Measurements from ENCODE around the gene GBP6.
"Not testable (repeated sequence)": the region's sequence is repeated elsewhere in the genome, so short reads cannot be mapped to it uniquely, and the experiment has no call there.

The GBP6 gene, protein sequence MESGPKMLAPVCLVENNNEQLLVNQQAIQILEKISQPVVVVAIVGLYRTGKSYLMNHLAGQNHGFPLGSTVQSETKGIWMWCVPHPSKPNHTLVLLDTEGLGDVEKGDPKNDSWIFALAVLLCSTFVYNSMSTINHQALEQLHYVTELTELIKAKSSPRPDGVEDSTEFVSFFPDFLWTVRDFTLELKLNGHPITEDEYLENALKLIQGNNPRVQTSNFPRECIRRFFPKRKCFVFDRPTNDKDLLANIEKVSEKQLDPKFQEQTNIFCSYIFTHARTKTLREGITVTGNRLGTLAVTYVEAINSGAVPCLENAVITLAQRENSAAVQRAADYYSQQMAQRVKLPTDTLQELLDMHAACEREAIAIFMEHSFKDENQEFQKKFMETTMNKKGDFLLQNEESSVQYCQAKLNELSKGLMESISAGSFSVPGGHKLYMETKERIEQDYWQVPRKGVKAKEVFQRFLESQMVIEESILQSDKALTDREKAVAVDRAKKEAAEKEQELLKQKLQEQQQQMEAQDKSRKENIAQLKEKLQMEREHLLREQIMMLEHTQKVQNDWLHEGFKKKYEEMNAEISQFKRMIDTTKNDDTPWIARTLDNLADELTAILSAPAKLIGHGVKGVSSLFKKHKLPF

DNA sequence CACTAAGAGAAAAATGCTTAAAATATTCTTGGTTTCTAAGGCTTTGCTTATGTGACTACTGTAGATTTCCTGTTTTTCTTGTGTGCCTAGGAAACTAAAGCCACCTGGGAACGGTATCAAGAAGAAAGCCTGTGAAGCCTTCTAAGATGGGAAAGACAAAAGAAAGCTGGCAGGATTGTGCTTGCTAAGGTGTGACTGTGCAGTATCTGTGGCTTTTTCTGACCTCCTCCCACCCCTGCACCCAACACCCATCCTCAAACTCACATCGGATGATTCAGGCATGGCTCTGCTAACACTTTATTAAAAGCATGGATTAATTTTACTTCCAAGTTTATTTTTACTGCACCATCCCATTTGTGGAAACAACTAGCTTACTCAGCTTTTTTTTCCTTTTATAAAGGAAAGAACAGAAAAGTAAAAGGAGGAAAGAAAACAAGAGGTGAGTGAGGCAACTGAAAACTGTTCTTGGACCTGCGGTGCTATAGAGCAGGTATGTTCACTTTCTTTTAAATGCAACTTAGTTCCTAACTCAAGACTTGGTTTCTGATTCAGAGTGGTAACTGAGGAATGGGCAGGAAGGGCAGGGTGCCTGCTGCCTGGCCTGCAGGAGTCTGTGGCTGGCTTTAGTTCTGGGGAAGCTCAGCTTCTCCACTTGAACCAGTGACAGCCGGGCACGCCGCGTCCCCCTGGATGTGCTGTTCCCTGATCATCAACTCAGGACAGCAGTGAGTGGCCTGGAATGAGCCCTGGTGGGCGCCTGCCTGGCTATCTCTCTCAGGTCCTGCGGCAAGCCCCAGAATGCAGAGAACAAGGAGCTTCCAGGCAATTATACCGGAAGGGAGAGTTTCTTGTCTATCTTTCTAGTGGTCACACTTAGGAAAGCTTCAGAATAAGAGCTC, at the start of gene GBP6:
GBP6 (plus strand) TSS at position 422 of the 899 bp plus-strand sequence. CDS start 4,493 bp downstream, outside the sequence.
- Mint-ChIP-seq H3K36me3 (ENCODE audit: low read depth) (no peaks in the 10 kb centered on the region), H3K4me3 (peak within 1 kb of the TSS; percentile 39), H3K27ac (peak within 1 kb of the TSS; percentile 58), H3K9me3 (no peaks in the 10 kb centered on the region), H3K27me3 (peaks cover 7% of the 10 kb centered on the region), H3K4me1 (ENCODE audit: low read depth) (peaks cover 15% of the 10 kb centered on the region)

DNA sequence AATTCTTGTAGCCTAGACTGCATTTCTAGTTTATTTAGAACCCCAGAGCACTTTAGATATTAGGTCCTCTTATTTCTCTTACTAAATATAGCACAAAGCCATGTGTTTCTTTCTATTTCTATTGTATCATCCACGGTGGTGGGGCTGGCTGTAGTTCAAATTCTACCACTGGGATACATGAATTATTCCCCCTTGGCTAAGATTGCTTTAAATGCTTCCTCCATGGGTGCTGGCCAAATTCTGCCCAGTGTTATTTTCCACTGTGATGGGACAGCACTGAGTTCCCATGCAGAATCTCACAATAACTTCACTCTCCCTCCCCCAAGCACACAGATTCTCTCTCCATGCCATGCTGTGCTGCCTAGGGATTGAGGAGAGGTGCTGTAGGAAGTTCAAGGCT, 41.5 kb upstream of the GBP6 start:
- Mint-ChIP-seq H3K36me3 (ENCODE audit: low read depth) (no peaks in the 10 kb centered on the region), H3K27me3 (no peaks in the 10 kb centered on the region), H3K4me3 (no peak overlapping the region), H3K9me3 (peaks cover 39% of the 10 kb centered on the region), H3K4me1 (ENCODE audit: low read depth) (no peaks in the 10 kb centered on the region), H3K27ac (no peak overlapping the region)

DNA sequence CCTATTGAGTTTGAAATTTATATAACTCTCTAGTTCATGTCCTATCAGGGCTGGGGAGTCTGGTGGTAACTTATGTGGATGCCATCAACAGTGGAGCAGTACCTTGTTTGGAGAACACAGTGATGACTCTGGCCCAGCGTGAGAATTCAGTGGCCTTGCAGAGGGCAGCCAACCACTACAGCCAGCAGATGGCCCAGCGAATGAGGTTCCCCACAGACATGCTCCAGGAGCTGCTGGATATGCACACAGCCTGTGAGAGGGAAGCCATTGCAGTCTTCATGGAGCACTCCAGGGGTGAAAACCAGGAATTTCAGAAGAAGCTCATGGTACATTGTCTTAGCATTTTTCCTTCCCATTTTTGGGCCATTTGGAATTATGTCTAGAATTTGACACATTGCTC, 32.0 kb upstream of the GBP6 start:
- Mint-ChIP-seq H3K4me3 (no peak overlapping the region), H3K9me3 (peaks cover 15% of the 10 kb centered on the region), H3K36me3 (ENCODE audit: low read depth) (no peaks in the 10 kb centered on the region), H3K27ac (no peak overlapping the region), H3K4me1 (ENCODE audit: low read depth) (no peaks in the 10 kb centered on the region), H3K27me3 (no peaks in the 10 kb centered on the region)

DNA sequence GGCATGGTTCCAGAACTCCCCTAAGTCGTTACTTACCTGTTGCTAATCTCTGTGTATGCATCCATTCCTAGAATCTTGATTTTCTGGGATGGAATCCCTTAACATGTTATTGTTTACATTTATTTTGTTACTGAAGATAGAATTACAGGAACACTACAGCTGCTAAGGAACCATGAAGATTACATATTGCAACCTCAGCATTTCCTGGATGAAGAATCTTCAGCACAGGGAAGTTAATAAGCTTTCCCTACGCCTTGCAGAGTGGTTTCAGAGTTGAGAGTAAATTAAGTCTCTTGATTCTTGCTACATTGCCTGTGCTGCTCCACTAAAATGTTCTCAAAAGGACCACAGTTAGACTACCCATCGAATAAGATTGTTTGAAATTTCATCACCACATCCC, 31.4 kb upstream of the GBP6 start:
- no peak overlapping the region for H3K27ac Mint-ChIP-seq
- H3K4me1 Mint-ChIP-seq (ENCODE audit: low read depth), result no peaks in the 10 kb centered on the region
- H3K4me3 Mint-ChIP-seq, result no peak overlapping the region
- H3K36me3 Mint-ChIP-seq (ENCODE audit: low read depth), result no peaks in the 10 kb centered on the region
- H3K27me3 Mint-ChIP-seq, result no peaks in the 10 kb centered on the region
- peaks cover 15% of the 10 kb centered on the region for H3K9me3 Mint-ChIP-seq

DNA sequence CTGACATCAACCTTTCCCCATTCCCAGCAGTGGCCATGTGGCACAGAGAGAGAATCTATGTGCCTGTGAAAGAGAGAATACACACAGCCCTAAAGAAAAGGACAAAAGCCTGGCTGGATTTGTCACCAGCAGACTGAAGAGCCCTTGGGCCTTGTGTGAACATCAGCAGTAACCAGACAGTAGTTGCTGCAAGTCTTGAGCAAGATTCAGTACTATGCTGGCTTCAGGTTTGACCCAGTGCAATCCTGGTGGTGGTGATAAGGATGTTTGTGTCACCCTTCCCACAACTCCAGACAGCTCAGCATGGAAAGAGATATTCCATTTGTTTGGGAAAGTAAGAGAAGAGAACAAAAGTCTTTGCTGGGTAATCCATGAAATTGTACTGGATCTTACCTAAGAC, 28.4 kb upstream of the GBP6 start:
- Mint-ChIP-seq H3K4me3 (no peak overlapping the region), H3K9me3 (peaks cover 11% of the 10 kb centered on the region), H3K27ac (no peak overlapping the region), H3K36me3 (ENCODE audit: low read depth) (no peaks in the 10 kb centered on the region), H3K4me1 (ENCODE audit: low read depth) (no peaks in the 10 kb centered on the region), H3K27me3 (no peaks in the 10 kb centered on the region)

DNA sequence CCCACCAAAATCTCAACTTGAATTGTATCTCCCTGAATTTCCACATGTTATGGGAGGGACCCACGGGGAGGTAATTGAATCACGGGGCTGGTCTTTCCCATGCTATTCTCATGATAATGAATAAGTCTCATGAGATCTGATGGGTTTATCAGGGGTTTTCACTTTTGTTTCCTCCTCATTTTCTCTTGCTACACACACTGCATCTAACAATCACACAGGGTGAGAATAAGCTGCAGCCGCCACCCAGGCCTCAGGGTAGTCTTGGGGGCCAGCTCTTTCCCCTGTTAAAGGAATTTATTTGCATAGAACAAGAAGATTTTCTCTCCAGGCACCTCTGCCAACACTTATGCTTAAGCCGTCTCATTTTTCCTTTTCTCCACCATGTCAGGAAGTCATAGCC, 26.0 kb upstream of the GBP6 start:
- Mint-ChIP-seq H3K4me3 (no peak overlapping the region), H3K36me3 (ENCODE audit: low read depth) (no peaks in the 10 kb centered on the region), H3K27ac (no peak overlapping the region), H3K4me1 (ENCODE audit: low read depth) (no peaks in the 10 kb centered on the region), H3K27me3 (no peaks in the 10 kb centered on the region), H3K9me3 (peaks cover 11% of the 10 kb centered on the region)

DNA sequence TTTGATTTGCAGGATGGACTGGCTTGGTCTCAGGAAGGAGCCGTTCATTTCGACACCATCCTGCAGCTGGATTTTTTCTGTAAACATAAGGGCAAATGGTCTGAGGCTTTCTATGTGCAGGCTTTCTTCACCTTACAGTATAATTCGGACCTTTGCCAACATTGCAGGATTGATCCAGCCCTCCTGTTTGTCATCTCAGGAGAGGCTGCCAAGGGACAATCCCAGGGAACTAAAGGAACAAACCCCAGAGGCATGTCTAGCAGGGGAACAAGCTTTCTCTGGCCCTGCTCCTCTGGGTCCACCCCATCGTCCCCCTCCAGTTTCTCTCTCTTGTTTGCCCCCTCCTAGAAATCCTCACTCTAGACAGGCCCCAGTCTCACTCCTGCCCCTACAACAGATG, 24.8 kb upstream of the GBP6 start:
- no peak overlapping the region for H3K27ac Mint-ChIP-seq
- H3K4me3 Mint-ChIP-seq, result no peak overlapping the region
- no peaks in the 10 kb centered on the region for H3K27me3 Mint-ChIP-seq
- H3K4me1 Mint-ChIP-seq (ENCODE audit: low read depth), result no peaks in the 10 kb centered on the region
- no peaks in the 10 kb centered on the region for H3K36me3 Mint-ChIP-seq (ENCODE audit: low read depth)
- peaks cover 11% of the 10 kb centered on the region for H3K9me3 Mint-ChIP-seq

DNA sequence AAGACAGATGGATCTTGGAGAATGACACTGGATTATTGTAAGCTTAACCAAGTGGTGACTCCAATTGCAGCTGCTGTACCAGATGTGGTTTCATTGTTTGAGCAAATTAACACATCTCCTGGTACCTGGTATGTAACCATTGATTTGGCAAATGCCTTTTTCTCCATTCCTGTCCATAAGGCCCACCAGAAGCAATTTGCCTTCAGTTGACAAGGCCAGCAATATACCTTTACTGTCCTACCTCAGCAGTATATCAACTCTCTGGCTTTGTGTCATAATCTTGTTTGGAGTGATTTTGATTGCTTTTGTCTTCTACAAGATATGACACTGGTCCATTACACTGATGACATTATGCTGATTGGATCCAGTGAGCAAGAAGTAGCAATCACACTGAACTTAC, 18.4 kb upstream of the GBP6 start:
- H3K4me1 Mint-ChIP-seq (ENCODE audit: low read depth); H3K4me3 Mint-ChIP-seq; H3K27me3 Mint-ChIP-seq; H3K36me3 Mint-ChIP-seq (ENCODE audit: low read depth); H3K27ac Mint-ChIP-seq; H3K9me3 Mint-ChIP-seq: not testable (repeated sequence)

DNA sequence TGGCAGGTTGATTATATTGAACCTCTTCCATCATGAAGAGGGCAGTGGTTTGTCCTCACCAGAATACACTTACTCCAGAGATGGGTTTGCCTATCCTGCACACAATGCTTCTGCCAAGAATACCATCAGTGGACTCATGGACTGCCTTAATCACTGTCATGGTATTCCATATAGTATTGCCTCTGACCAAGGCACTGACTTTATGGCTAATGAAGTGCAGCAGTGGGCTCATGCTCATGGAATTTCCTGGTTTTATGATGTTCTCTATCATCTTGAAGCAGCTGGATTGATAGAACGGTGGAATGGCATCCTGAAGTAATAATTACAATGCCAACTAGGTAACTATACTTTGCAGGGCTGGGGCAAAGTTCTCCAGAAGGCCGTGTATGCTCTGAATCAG, 16.6 kb upstream of the GBP6 start:
- Mint-ChIP-seq H3K4me1 (ENCODE audit: low read depth) (peaks cover 14% of the 10 kb centered on the region), H3K9me3 (no peaks in the 10 kb centered on the region), H3K36me3 (ENCODE audit: low read depth) (no peaks in the 10 kb centered on the region), H3K27ac (no peak overlapping the region), H3K27me3 (no peaks in the 10 kb centered on the region), H3K4me3 (no peak overlapping the region)

DNA sequence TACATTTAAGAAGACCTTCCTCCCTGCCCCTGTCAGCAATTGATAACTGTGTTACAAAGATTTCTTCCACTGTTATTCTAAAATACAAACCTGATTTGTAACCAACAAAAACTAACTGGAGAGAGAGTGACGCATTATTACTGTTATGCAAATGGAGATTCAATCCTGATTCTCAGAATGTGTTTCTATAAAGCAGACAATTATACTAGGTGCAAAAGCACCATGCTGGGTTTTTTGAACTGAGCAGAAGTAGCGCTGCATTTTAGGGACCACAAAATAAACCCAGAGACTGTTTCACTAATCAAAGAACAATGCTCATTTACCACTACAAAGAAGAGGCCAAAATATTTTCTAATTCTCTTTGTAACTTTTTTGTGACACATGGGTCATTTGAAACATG, 13.6 kb upstream of the GBP6 start:
- no peaks in the 10 kb centered on the region for H3K36me3 Mint-ChIP-seq (ENCODE audit: low read depth)
- peaks cover 28% of the 10 kb centered on the region for H3K4me1 Mint-ChIP-seq (ENCODE audit: low read depth)
- H3K9me3 Mint-ChIP-seq, result no peaks in the 10 kb centered on the region
- no peak overlapping the region for H3K4me3 Mint-ChIP-seq
- no peaks in the 10 kb centered on the region for H3K27me3 Mint-ChIP-seq
- no peak overlapping the region for H3K27ac Mint-ChIP-seq

DNA sequence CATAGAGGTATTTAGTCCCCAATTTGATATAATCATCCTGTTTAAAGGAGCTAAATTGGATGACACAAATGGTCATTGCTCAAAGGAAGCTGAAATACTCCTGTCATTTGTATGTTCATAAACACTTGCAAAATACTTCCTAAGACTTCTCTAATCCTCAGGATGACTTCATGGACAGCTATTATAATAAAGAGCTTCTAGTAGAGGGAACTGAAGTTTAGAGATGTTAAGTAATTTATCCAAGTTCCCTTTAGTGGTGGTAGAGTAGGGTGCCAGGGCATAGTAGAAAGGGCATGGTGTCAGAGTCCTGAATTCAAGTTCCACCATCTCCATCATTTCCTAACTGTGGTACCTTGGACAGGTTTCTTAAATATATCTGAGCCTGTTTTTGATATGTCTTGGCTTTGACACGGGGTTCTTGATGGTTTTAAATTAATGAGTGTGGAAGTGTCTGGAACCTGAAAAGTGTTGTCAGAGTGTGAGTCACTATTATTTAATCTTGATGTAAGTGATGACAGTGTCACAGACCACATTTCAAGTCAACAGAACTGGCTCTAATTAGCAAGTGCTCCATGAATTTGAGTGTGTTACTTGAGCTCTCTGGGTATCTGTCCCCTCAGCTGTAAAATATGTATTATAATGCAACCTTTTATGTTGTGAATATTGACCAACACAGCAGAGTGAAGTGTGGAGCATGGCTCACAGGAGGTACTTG, 12.1 kb upstream of the GBP6 start:
- Mint-ChIP-seq H3K4me3 (no peak overlapping the region), H3K9me3 (no peaks in the 10 kb centered on the region), H3K36me3 (ENCODE audit: low read depth) (no peaks in the 10 kb centered on the region), H3K27ac (no peak overlapping the region), H3K4me1 (ENCODE audit: low read depth) (peaks cover 36% of the 10 kb centered on the region), H3K27me3 (no peaks in the 10 kb centered on the region)

DNA sequence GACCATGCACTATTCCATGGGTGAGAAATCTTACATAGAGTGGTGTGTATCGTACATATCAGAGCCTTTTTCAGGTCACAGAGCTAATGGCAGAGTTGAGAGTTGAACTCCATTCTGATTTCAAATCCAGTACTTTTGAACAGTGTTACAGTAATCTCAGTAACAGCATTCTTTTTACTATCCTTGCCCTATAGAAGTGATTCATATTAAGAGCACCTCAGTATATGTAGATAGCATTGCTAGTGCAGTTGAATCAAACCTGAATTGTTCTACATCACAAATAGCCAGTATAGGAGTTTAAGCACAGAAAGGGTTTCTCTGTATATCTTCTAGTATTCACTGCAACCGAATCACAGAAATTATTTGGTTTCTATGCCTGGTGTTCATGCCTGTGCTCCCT, 11.4 kb upstream of the GBP6 start:
- H3K27me3 Mint-ChIP-seq, result no peaks in the 10 kb centered on the region
- H3K4me3 Mint-ChIP-seq, result no peak overlapping the region
- H3K27ac Mint-ChIP-seq, result no peak overlapping the region
- no peaks in the 10 kb centered on the region for H3K36me3 Mint-ChIP-seq (ENCODE audit: low read depth)
- peaks cover 42% of the 10 kb centered on the region for H3K4me1 Mint-ChIP-seq (ENCODE audit: low read depth)
- H3K9me3 Mint-ChIP-seq, result no peaks in the 10 kb centered on the region

DNA sequence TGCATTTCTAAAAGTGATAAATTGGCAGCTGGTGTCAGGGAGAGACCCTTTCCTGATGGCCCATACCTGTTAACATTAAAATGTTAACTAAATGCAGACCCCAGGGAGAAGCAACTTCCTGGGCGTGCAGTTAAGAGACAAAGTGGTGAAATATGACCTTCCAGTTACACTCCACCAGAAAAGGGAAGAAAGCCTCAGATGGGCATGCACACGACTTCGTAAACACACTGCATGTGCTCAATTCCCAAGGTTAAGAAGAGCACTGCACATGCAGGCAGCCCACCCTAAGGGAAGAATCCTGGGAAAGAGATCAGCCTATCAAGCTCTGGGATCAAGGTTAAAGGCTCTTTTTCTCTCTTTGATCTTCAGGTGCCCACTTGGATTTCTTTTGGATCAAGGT, 9.7 kb upstream of the GBP6 start:
- no peaks in the 10 kb centered on the region for H3K27me3 Mint-ChIP-seq
- H3K36me3 Mint-ChIP-seq (ENCODE audit: low read depth), result no peaks in the 10 kb centered on the region
- peaks cover 53% of the 10 kb centered on the region for H3K4me1 Mint-ChIP-seq (ENCODE audit: low read depth)
- H3K27ac Mint-ChIP-seq, result no peak overlapping the region
- no peak overlapping the region for H3K4me3 Mint-ChIP-seq
- H3K9me3 Mint-ChIP-seq, result no peaks in the 10 kb centered on the region

DNA sequence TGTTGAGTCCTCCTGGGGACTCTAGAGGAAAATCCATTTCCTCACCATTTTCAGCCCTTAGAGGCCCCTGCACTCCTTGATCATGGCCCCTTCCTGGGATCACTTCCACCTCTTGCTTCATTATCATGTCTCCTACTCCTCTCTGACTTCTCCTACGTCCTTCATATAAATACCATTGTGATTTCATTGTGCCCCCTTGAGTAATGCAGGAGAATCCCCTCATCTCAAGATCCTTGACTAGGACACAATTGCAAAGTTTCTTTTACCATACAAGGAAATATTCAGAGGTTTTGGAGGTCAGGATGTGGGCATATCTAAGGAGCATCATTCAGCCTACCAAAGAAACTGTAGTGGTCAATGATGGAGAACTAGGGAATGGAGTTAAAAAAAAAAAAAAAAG, 8.8 kb upstream of the GBP6 start:
- Mint-ChIP-seq H3K4me1 (ENCODE audit: low read depth) (peaks cover 53% of the 10 kb centered on the region), H3K27ac (no peak overlapping the region), H3K9me3 (no peaks in the 10 kb centered on the region)

More for the DNA sequence above, 8.8 kb upstream of the GBP6 start:
- Mint-ChIP-seq H3K27me3 (no peaks in the 10 kb centered on the region), H3K4me3 (no peak overlapping the region), H3K36me3 (ENCODE audit: low read depth) (no peaks in the 10 kb centered on the region)
